ENCODE data around the gene UBXN2A. TPM values are rescaled to one million over a fixed set of nuclear protein-coding genes. Genes with fewer than 3 reads are reported as not detected.

Gene UBXN2A
- total RNA-seq, 1 experiment from 2014 or later: 15.1 TPM

GRCh38 chr2:24022324-24022974, 82.2 kb downstream of the UBXN2A start:
- no peaks in the 10 kb centered on the region for H3K9me3 Mint-ChIP-seq (ENCODE audit: low read depth, unreplicated experiment)
- no peak overlapping the region for H3K4me3 Mint-ChIP-seq (ENCODE audit: low read depth, unreplicated experiment)
- H3K27ac Mint-ChIP-seq (ENCODE audit: unreplicated experiment): no peak overlapping the region
- no peaks in the 10 kb centered on the region for H3K4me1 Mint-ChIP-seq (ENCODE audit: low read depth, unreplicated experiment)
- BruUV-seq (replicated peaks): no TSS peak
- CTCF ChIA-PET: interaction anchor here (0.6 kb wide), 1 partner anchor 1175 kb away, joined by 3 read pairs; no protein-coding TSS in a partner anchor
- intact Hi-C loops (cut with micrococcal nuclease; ENCODE audit: unreplicated experiment): no loop called here
- DNase-seq: no peak
- no peaks in the 10 kb centered on the region for H3K27me3 Mint-ChIP-seq (ENCODE audit: unreplicated experiment)
- TF ChIP-seq CTCF (IDR thresholded peaks at IDR 0.05; ENCODE audit: unreplicated experiment): no peak
- no peaks in the 10 kb centered on the region for H3K36me3 Mint-ChIP-seq (ENCODE audit: insufficient read depth, unreplicated experiment)

DNA sequence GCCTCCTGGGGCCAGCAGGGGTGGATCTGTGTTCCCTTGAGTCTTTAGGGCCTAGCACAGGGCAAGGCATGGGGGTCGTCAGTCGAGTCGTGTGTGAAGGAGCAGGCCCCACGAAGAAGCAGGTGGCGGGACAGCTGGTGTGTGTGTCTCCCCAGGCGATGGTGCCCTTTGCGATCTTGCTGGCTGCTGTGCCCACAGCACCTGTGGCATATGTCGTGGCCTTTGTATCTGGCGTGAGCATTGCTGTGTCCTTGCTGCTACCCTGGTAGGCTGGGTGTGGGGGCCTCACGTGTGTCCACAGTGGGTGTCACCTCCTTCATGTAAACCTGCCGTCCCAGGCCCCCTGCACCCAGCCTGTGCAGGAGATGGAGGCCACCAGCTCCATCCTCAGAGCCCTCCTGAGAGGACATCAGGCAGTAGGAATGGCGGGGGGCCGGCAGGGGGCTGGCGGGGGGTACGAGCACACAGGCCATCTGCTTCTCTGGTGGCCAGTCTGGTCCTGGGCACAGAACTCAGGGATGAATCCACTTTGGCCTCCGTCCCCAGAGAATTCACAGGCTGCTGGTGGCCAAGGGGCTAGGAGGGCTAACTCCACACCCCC, 82.8 kb downstream of the UBXN2A start:
- H3K9me3 Mint-ChIP-seq (ENCODE audit: low read depth, unreplicated experiment): no peaks in the 10 kb centered on the region
- no peak overlapping the region for H3K4me3 Mint-ChIP-seq (ENCODE audit: low read depth, unreplicated experiment)
- no peaks in the 10 kb centered on the region for H3K4me1 Mint-ChIP-seq (ENCODE audit: low read depth, unreplicated experiment)
- no peak for TF ChIP-seq CTCF (IDR thresholded peaks at IDR 0.05; ENCODE audit: unreplicated experiment)
- no peak for DNase-seq
- no TSS peak for BruUV-seq (replicated peaks)
- CTCF ChIA-PET: interaction anchor here (0.6 kb wide), 1 partner anchor 1174 kb away, joined by 3 read pairs; no protein-coding TSS in a partner anchor
- no peak overlapping the region for H3K27ac Mint-ChIP-seq (ENCODE audit: unreplicated experiment)
- intact Hi-C loops (cut with micrococcal nuclease; ENCODE audit: unreplicated experiment): no loop called here
- no peaks in the 10 kb centered on the region for H3K27me3 Mint-ChIP-seq (ENCODE audit: unreplicated experiment)
- no peaks in the 10 kb centered on the region for H3K36me3 Mint-ChIP-seq (ENCODE audit: insufficient read depth, unreplicated experiment)

DNA sequence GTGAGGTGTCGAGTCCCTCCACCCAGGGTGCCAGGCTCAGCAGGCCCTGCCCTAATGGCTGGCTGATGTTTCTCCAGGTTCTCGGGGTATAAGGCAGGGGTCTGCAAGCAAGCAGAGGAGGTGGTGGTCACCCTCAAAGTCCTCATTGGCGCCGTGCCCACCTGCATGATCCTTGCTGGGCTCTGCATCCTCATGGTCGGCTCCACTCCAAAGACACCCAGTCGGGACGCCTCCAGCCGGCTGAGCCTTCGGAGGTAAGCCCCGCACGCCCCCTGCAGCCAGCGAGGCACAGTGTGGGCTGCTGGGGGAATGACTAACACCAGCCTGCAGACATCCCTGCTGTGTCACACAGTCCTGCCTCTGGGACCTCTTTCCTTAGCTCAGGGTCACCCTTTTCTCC, 83.8 kb downstream of the UBXN2A start:
- Mint-ChIP-seq H3K27ac (ENCODE audit: unreplicated experiment) (no peak overlapping the region), H3K36me3 (ENCODE audit: insufficient read depth, unreplicated experiment) (no peaks in the 10 kb centered on the region), H3K4me1 (ENCODE audit: low read depth, unreplicated experiment) (no peaks in the 10 kb centered on the region), H3K9me3 (ENCODE audit: low read depth, unreplicated experiment) (no peaks in the 10 kb centered on the region), H3K27me3 (ENCODE audit: unreplicated experiment) (no peaks in the 10 kb centered on the region), H3K4me3 (ENCODE audit: low read depth, unreplicated experiment) (no peak overlapping the region)
- CTCF ChIA-PET: no interaction called here
- no peak for DNase-seq
- intact Hi-C loops (cut with micrococcal nuclease; ENCODE audit: unreplicated experiment): no loop called here
- no TSS peak for BruUV-seq (replicated peaks)
- no peak for TF ChIP-seq CTCF (IDR thresholded peaks at IDR 0.05; ENCODE audit: unreplicated experiment)

DNA sequence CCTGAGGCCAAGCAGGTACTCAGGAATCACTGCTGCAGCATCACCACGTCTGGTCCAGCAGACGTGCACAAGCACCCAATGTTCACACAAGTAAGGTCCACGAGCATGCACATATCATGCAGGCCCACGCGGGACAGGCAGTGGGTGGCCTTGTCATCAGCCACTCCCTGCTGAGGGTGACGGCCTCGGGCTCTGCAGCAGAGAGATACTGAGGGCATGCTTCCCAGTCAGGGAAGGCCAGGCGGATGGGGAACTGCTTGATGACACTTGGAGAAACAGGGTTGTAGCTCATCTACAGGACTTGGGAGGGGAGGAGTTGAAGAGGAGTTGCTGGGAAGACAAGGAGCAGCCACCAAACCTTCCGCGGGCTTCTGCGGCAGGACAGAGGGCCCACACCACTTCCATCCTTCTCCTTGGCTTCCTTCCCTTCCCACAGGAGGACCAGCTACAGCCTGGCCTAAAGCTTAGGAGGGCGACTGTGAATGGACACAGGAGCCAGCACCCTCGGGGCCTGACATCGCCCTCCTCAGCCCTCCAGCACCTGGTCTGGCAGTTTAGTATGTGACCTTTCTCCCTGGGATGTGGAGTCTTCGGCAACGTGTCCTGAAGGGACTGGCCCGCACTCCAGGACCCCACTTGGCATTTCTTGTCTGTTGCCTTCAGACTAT, 84.9 kb downstream of the UBXN2A start:
- no peak overlapping the region for H3K27ac Mint-ChIP-seq (ENCODE audit: unreplicated experiment)
- BruUV-seq (replicated peaks): no TSS peak
- intact Hi-C loops (cut with micrococcal nuclease; ENCODE audit: unreplicated experiment): no loop called here

More for the DNA sequence above, 84.9 kb downstream of the UBXN2A start:
- peaks cover 4% of the 10 kb centered on the region for H3K36me3 Mint-ChIP-seq (ENCODE audit: insufficient read depth, unreplicated experiment)
- no peak for TF ChIP-seq CTCF (IDR thresholded peaks at IDR 0.05; ENCODE audit: unreplicated experiment)
- no peak for DNase-seq
- no peak overlapping the region for H3K4me3 Mint-ChIP-seq (ENCODE audit: low read depth, unreplicated experiment)
- no peaks in the 10 kb centered on the region for H3K4me1 Mint-ChIP-seq (ENCODE audit: low read depth, unreplicated experiment)
- H3K27me3 Mint-ChIP-seq (ENCODE audit: unreplicated experiment): no peaks in the 10 kb centered on the region
- no peaks in the 10 kb centered on the region for H3K9me3 Mint-ChIP-seq (ENCODE audit: low read depth, unreplicated experiment)
- CTCF ChIA-PET: interaction anchor here (0.6 kb wide), 1 partner anchor 513 kb away, joined by 4 read pairs; no protein-coding TSS in a partner anchor

Data from Calu3 (cell line).